Endothelial cell of umbilical vein (primary cell): ENCODE data around the gene PM20D2. TPM values are rescaled to one million over a fixed set of nuclear protein-coding genes. Genes with fewer than 3 reads are reported as not detected.

Source experiments
- BruUV-seq: library from RNA; stranded (reverse); fragments of 400-500 nt; replicated peaks from 2 replicates; lab custom pipeline; 2021; lab: Mats Ljungman, UMichigan
- CTCF ChIA-PET: fragments of 300-600, 350-600 bp; sonication (Branson Sonifier 250); formaldehyde crosslinking; loops from one replicate; lab custom pipeline; 2021; ENCODE audit warnings: antibody characterized with exemption, inconsistent platforms; lab: Charles Lee
- POLR2A ChIA-PET: fragments of 300-600, 350-600 bp; sonication (Branson Sonifier 250); formaldehyde crosslinking; loops from one replicate; lab custom pipeline; 2021; ENCODE audit warnings: antibody characterized with exemption, inconsistent platforms; lab: Charles Lee
- DNase-seq: peaks from one replicate; pipeline ENCODE4 v3.0.0-alpha.2; 2011; ENCODE audit warnings: low read depth, low spot score
- FAIRE-seq: peaks from 2 replicates; lab custom pipeline; 2011; peaks lifted over from hg19 to GRCh38; lab: Jason Lieb, UNC
- H2AFZ ChIP-seq: 2 replicates; pipeline ENCODE4 v1.6.0; 2012; ENCODE audit warnings: low read depth, low read length, control low read depth, inconsistent platforms
- H3K27ac ChIP-seq: 2 replicates; pipeline ENCODE4 v1.5.1; 2011; ENCODE audit warnings: low read depth, mild to moderate bottlenecking, control low read depth, low read length, moderate library complexity; ENCODE audit not compliant: insufficient read depth
- H3K27me3 ChIP-seq, 2 experiments: 2 replicates each; pipeline versions ENCODE4 v1.6.0 to v1.6.1; 2011; ENCODE audit warnings: low read length in 2 of 2, mixed read lengths in 1 of 2; ENCODE audit not compliant: control insufficient read depth in 2 of 2, insufficient read depth in 2 of 2
- H3K36me3 ChIP-seq, 2 experiments: 2 replicates in 1 of 2; 3 replicates in 1 of 2; pipeline ENCODE4 v1.5.1; 2011; ENCODE audit warnings: low read length in 2 of 2, mild to moderate bottlenecking in 1 of 2, moderate library complexity in 1 of 2; ENCODE audit not compliant: control insufficient read depth in 2 of 2, insufficient read depth in 2 of 2; ENCODE audit errors: extremely low read depth in 1 of 2
- H3K4me1 ChIP-seq: 3 replicates; pipeline ENCODE4 v1.5.1; 2011; ENCODE audit warnings: mild to moderate bottlenecking, low read length; ENCODE audit not compliant: control insufficient read depth, insufficient read depth; ENCODE audit errors: extremely low read depth
- H3K4me2 ChIP-seq: 2 replicates; pipeline ENCODE4 v1.6.1; 2011; ENCODE audit warnings: low read length, control low read depth, mixed read lengths; ENCODE audit not compliant: insufficient read depth
- H3K4me3 ChIP-seq, 3 experiments: fragments of 200-600 bp in 1 of 3; sonication (generic), shearing (Covaris generic) in 1 of 3; replicated peaks in 1 of 3; 2 replicates each; pipeline ENCODE4 v1.5.1; 2011 to 2016; ENCODE audit warnings: control low read depth in 3 of 3, low read length in 3 of 3, mild to moderate bottlenecking in 2 of 3, inconsistent platforms in 1 of 3, low read depth in 1 of 3, moderate library complexity in 1 of 3; ENCODE audit not compliant: insufficient read depth in 1 of 3
- H3K79me2 ChIP-seq: 2 replicates; pipeline ENCODE4 v1.6.0; 2012; ENCODE audit warnings: low read length, inconsistent platforms; ENCODE audit not compliant: control insufficient read depth, insufficient read depth
- H3K9ac ChIP-seq: replicated peaks from 2 replicates; pipeline ENCODE3; 2011; ENCODE audit warnings: low read length, control low read depth; ENCODE audit not compliant: insufficient read depth; ENCODE audit errors: extremely low read depth
- H3K9me1 ChIP-seq: replicated peaks from 3 replicates; pipeline ENCODE4 v1.6.0; 2011; ENCODE audit warnings: mild to moderate bottlenecking, low read length; ENCODE audit not compliant: control insufficient read depth, insufficient read depth; ENCODE audit errors: extremely low read depth
- H3K9me3 ChIP-seq: replicated peaks from 2 replicates; pipeline ENCODE4 v1.5.1; 2012; ENCODE audit warnings: low read length, inconsistent platforms; ENCODE audit not compliant: control insufficient read depth, insufficient read depth
- H4K20me1 ChIP-seq: replicated peaks from 2 replicates; pipeline ENCODE3; 2011; ENCODE audit warnings: mild to moderate bottlenecking, low read length; ENCODE audit not compliant: control insufficient read depth, insufficient read depth; ENCODE audit errors: extremely low read depth
- EZH2 ChIP-seq: IDR thresholded peaks from 2 replicates; pipeline ENCODE4 v1.6.1; 2012; ENCODE audit warnings: borderline replicate concordance, low read depth, mild to moderate bottlenecking, moderate library complexity, low read length, inconsistent platforms; ENCODE audit not compliant: severe bottlenecking
- FOS ChIP-seq: IDR thresholded peaks from 2 replicates; pipeline ENCODE4 v1.6.1; 2011; ENCODE audit warnings: mild to moderate bottlenecking, low read length, moderate library complexity, borderline replicate concordance; ENCODE audit not compliant: insufficient read depth
- GATA2 ChIP-seq: IDR thresholded peaks from 2 replicates; pipeline ENCODE4 v1.7.0; 2011; ENCODE audit warnings: low read depth, mild to moderate bottlenecking, moderate library complexity, mixed read lengths, low read length; ENCODE audit not compliant: insufficient read length, insufficient read depth
- JUN ChIP-seq: IDR thresholded peaks from 2 replicates; pipeline ENCODE4 v1.6.1; 2011; ENCODE audit warnings: borderline replicate concordance, low read depth; ENCODE audit not compliant: insufficient read length, insufficient read depth
- MYC ChIP-seq: IDR thresholded peaks from one replicate; pipeline ENCODE4 v1.6.1; 2011; ENCODE audit warnings: mild to moderate bottlenecking, low read depth, low read length
- POLR2A ChIP-seq: IDR thresholded peaks from 2 replicates; pipeline ENCODE4 v1.6.1; 2012; ENCODE audit warnings: low read depth, mild to moderate bottlenecking, control low read depth, low read length
- POLR2AphosphoS5 ChIP-seq: IDR thresholded peaks from 2 replicates; pipeline ENCODE4 v1.6.1; 2012; ENCODE audit warnings: low read depth, mild to moderate bottlenecking, control low read depth, low read length, moderate library complexity; ENCODE audit not compliant: insufficient read depth
- dilution Hi-C: fragments of 300-500 bp; cut with MboI; formaldehyde crosslinking; loops from one replicate; pipeline ENCODE4 v1.15.0; 2019; ENCODE audit warnings: low sequenced_read_pairs; ENCODE audit not compliant: extremely low pct_ligation_motif_present
- intact Hi-C: fragments of 100-400 bp; cut with micrococcal nuclease; formaldehyde crosslinking; loops from one replicate; pipeline ENCODE4 v1.10.0; 2022
- polyA plus RNA-seq, 4 experiments: library from polyadenylated mRNA; depleted of rRNA in 3 of 4; stranded (reverse) in 3 of 4; unstranded in 1 of 4; fragments of >200 nt; gene quantifications; 2 replicates each; pipeline versions ENCODE4 v1.2.1 to v1.2.3, GENCODE V29; 2011 to 2012; ENCODE audit warnings: missing spikeins in 1 of 4
- total RNA-seq: library from RNA; stranded (reverse); gene quantifications from 2 replicates; pipeline ENCODE4 v1.2.3, GENCODE V29; 2021
- TF ChIP-seq, protein P1 (sequence below): IDR thresholded peaks from 2 replicates; pipeline ENCODE4 v1.6.1; 2011; ENCODE audit not compliant: insufficient read depth, insufficient read length
- TF ChIP-seq, protein P2 (sequence below), 2 donors: IDR thresholded peaks; 1 replicate in 1 of 2; 2 replicates in 1 of 2; pipeline ENCODE4 v1.5.1; 2011; ENCODE audit warnings: low read length in 2 of 2, mild to moderate bottlenecking in 2 of 2, moderate library complexity in 2 of 2, control low read depth in 1 of 2, inconsistent platforms in 1 of 2, low read depth in 1 of 2; ENCODE audit not compliant: insufficient read depth in 1 of 2; ENCODE audit errors: extremely low read depth in 1 of 2

Gene PM20D2
- total and polyA plus RNA-seq, 2 donors (not counting 3 experiments of a cell fraction or from before 2014, with no cell fraction given): 3.0 to 10.9 TPM

DNA sequence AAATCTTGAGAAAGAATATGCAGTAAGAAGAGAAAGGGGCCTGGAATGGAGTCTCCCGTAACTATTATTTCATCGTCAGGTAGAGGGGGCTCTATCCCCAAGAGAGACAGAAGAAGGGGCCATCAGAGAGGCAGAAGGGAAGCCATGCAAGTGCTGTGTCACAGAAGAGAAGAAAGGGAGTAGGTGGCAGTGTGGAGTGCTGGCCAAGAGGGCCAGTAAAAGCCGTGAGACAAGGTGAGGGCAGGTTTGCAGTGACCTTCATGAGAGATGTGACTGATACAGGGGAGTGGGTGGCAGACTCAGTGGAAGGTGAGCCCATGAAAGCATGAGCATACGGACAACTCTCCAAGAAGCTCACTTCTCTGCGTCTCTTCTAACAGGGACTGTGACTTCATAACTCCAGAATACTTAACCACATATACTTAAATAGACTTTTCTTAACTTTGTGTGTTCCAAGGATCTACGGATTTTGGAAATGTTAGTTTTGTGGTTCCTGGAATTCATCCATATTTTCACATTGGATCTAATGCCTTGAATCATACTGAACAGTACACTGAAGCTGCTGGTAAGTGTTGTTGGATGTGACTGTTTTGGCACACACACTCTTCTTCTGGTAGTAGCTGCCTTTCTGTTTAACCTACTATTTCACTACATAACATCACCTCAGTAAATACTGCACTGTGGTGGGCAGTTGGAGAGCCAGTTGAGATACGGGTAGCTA is 15.6 kb downstream of the PM20D2 start:
- Histone ChIP-seq H3K79me2 (no peaks in the 10 kb centered on the region), H3K4me3 (no peak overlapping the region), H3K9me1 (no peaks in the 10 kb centered on the region), H3K9me3 (no peaks in the 10 kb centered on the region), H3K27ac (no peak overlapping the region), H2AFZ (no peak overlapping the region), H3K4me2 (no peak overlapping the region), H4K20me1 (no peaks in the 10 kb centered on the region), H3K9ac (no peak overlapping the region), H3K36me3 (peaks cover 0 to 3% of the 10 kb centered on the region in 2 experiments), H3K27me3 (no peaks in the 10 kb centered on the region), H3K4me1 (no peaks in the 10 kb centered on the region)
- dilution Hi-C loops (no loop called here), intact Hi-C loops (no loop called here)
- no TSS peak for BruUV-seq
- DNase-seq (no peak), FAIRE-seq (no peak)
- POLR2A ChIA-PET: no interaction called here
- TF ChIP-seq, protein P1, sequence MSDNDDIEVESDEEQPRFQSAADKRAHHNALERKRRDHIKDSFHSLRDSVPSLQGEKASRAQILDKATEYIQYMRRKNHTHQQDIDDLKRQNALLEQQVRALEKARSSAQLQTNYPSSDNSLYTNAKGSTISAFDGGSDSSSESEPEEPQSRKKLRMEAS: no peak
- TF ChIP-seq POLR2A (no peak), FOS (no peak), EZH2 (no peak), JUN (no peak), MYC (no peak), POLR2AphosphoS5 (no peak), GATA2 (no peak)
- TF ChIP-seq, protein P2, sequence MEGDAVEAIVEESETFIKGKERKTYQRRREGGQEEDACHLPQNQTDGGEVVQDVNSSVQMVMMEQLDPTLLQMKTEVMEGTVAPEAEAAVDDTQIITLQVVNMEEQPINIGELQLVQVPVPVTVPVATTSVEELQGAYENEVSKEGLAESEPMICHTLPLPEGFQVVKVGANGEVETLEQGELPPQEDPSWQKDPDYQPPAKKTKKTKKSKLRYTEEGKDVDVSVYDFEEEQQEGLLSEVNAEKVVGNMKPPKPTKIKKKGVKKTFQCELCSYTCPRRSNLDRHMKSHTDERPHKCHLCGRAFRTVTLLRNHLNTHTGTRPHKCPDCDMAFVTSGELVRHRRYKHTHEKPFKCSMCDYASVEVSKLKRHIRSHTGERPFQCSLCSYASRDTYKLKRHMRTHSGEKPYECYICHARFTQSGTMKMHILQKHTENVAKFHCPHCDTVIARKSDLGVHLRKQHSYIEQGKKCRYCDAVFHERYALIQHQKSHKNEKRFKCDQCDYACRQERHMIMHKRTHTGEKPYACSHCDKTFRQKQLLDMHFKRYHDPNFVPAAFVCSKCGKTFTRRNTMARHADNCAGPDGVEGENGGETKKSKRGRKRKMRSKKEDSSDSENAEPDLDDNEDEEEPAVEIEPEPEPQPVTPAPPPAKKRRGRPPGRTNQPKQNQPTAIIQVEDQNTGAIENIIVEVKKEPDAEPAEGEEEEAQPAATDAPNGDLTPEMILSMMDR (IDR thresholded peaks at IDR 0.05; ENCODE audit: extremely low read depth in 1 of 2, insufficient read depth in 1 of 2, low read depth in 1 of 2, low read length in 2 of 2): no peak
- CTCF ChIA-PET: interaction anchor here (1.1 kb wide), 1 partner anchor 82 kb away, joined by 3 read pairs; no protein-coding TSS in a partner anchor
